HCT116 (cell line): ENCODE measurements around the gene CAST. TPM values are rescaled to one million over a fixed set of nuclear protein-coding genes. Genes with fewer than 3 reads are reported as not detected.

Experiments used
- ATAC-seq: fragments of 200-7000 bp; cut with Tn5 transposase; 2 replicates; pipeline ENCODE4 v1.9.1; 2020; ENCODE audit warnings: mild to moderate bottlenecking, moderate library complexity
- BruUV-seq: library from RNA; stranded (reverse); fragments of 400-500 nt; replicated peaks from 2 replicates; lab custom pipeline; 2021; lab: Mats Ljungman, UMichigan
- CTCF ChIA-PET: fragments of 300-600 bp; sonication (Branson Sonifier 250); formaldehyde crosslinking; loops from one replicate; lab custom pipeline; 2021; ENCODE audit warnings: antibody characterized with exemption; lab: Charles Lee
- POLR2A ChIA-PET: fragments of 300-600, 350-600 bp; sonication (Branson Sonifier 250); formaldehyde crosslinking; loops from one replicate; lab custom pipeline; 2021; ENCODE audit warnings: antibody characterized with exemption; lab: Charles Lee
- RAD21 ChIA-PET, 2 experiments: fragments of 300-600 bp; sonication (Branson Sonifier 250); formaldehyde crosslinking; loops; one replicate each; lab custom pipeline; 2023; ENCODE audit warnings: low total read pairs in 2 of 2; ENCODE audit not compliant: uncharacterized antibody in 2 of 2, unreplicated experiment in 2 of 2, low non-redundant PET in 1 of 2; lab: Charles Lee
- DNase-seq: peaks from one replicate; pipeline ENCODE4 v3.0.0-alpha.2; 2010; ENCODE audit warnings: low read depth, low spot score
- H2AFZ ChIP-seq: fragments of 200-600 bp; shearing (Covaris generic), sonication (generic); 2 replicates; pipeline ENCODE4 v1.6.1; 2017; ENCODE audit warnings: low read depth, mixed run types, mixed read lengths, antibody characterized with exemption, low read length; ENCODE audit not compliant: poor library complexity, severe bottlenecking
- H3K27ac ChIP-seq: 2 replicates; pipeline ENCODE4 v1.5.1; 2012; ENCODE audit warnings: low read depth, low read length
- H3K27me3 ChIP-seq: fragments of 200-600 bp; sonication (generic); 2 replicates; pipeline ENCODE4 v1.6.1; 2016; ENCODE audit warnings: mixed run types, low read length, mixed read lengths; ENCODE audit not compliant: insufficient read depth
- H3K36me3 ChIP-seq, 2 experiments: fragments of 200-500 bp in 1 of 2; fragments of 200-600 bp in 1 of 2; sonication (Bioruptor generic) in 1 of 2; sonication (generic) in 1 of 2; 2 replicates each; pipeline versions ENCODE4 v1.5.1 to v1.6.1; 2014 to 2016; ENCODE audit warnings: low read length in 2 of 2, inconsistent platforms in 1 of 2, mixed read lengths in 1 of 2, mixed run types in 1 of 2; ENCODE audit not compliant: insufficient read depth in 2 of 2, control insufficient read depth in 1 of 2
- H3K4me1 ChIP-seq, 2 experiments: fragments of 200-600 bp in 1 of 2; sonication (generic) in 1 of 2; 2 replicates each; pipeline versions ENCODE4 v1.5.1 to v1.6.1; 2012 to 2017; ENCODE audit warnings: low read length in 2 of 2, inconsistent platforms in 1 of 2, mild to moderate bottlenecking in 1 of 2, mixed read lengths in 1 of 2, mixed run types in 1 of 2, moderate library complexity in 1 of 2; ENCODE audit not compliant: insufficient read depth in 2 of 2, control insufficient read depth in 1 of 2
- H3K4me2 ChIP-seq: fragments of 200-600 bp; sonication (generic); 2 replicates; pipeline ENCODE4 v1.6.1; 2017; ENCODE audit warnings: mixed run types, low read length, mixed read lengths
- H3K4me3 ChIP-seq, 2 experiments: fragments of 200-600 bp in 1 of 2; sonication (generic) in 1 of 2; replicated peaks in 1 of 2; 2 replicates each; pipeline ENCODE4 v1.5.1; 2011 to 2016; ENCODE audit warnings: low read length in 2 of 2, control low read depth in 1 of 2, low read depth in 1 of 2, mild to moderate bottlenecking in 1 of 2, mixed read lengths in 1 of 2, mixed run types in 1 of 2
- H3K79me2 ChIP-seq: fragments of 200-600 bp; sonication (generic); 2 replicates; pipeline ENCODE4 v1.6.1; 2017; ENCODE audit warnings: mild to moderate bottlenecking, mixed run types, low read length, moderate library complexity, mixed read lengths; ENCODE audit not compliant: insufficient read depth
- H3K9ac ChIP-seq: fragments of 200-600 bp; sonication (generic); 2 replicates; pipeline ENCODE4 v1.6.1; 2016; ENCODE audit warnings: low read length, mixed read lengths
- H3K9me2 ChIP-seq: fragments of 200-600 bp; sonication (generic), shearing (Covaris generic); 2 replicates; pipeline ENCODE4 v1.6.1; 2017; ENCODE audit warnings: mixed run types, mild to moderate bottlenecking, moderate library complexity; ENCODE audit not compliant: insufficient read depth
- H3K9me3 ChIP-seq, 2 experiments: fragments of 200-500 bp in 1 of 2; fragments of 200-600 bp in 1 of 2; sonication (Bioruptor generic) in 1 of 2; sonication (generic) in 1 of 2; 2 replicates each; pipeline ENCODE4 v1.6.1; 2014 to 2017; ENCODE audit warnings: low read length in 2 of 2, mixed read lengths in 2 of 2, inconsistent platforms in 1 of 2, low read depth in 1 of 2, mild to moderate bottlenecking in 1 of 2, mixed run types in 1 of 2, moderate library complexity in 1 of 2; ENCODE audit not compliant: control insufficient read depth in 1 of 2, insufficient read depth in 1 of 2
- H4K20me1 ChIP-seq: fragments of 200-600 bp; sonication (generic), shearing (Covaris generic); 2 replicates; pipeline ENCODE4 v1.6.1; 2017; ENCODE audit warnings: mixed run types, mild to moderate bottlenecking, moderate library complexity; ENCODE audit not compliant: insufficient read depth
- CBX3 ChIP-seq: IDR thresholded peaks from 2 replicates; pipeline ENCODE4 v1.6.1; 2012; ENCODE audit warnings: low read depth
- EGR1 ChIP-seq: IDR thresholded peaks from 2 replicates; pipeline ENCODE4 v1.6.1; 2012; ENCODE audit warnings: low read depth
- ELF1 ChIP-seq: IDR thresholded peaks from 2 replicates; pipeline ENCODE4 v1.6.1; 2012; ENCODE audit warnings: low read depth, borderline replicate concordance
- EZH2 ChIP-seq: fragments of 200-600 bp; sonication (generic); IDR thresholded peaks from 2 replicates; pipeline ENCODE4 v1.6.1; 2017; ENCODE audit warnings: antibody characterized with exemption, mixed run types
- EZH2phosphoT487 ChIP-seq: fragments of 200-600 bp; IDR thresholded peaks from 2 replicates; pipeline ENCODE4 v1.6.1; 2018; ENCODE audit warnings: antibody characterized with exemption, borderline replicate concordance
- FOSL1 ChIP-seq: IDR thresholded peaks from 2 replicates; pipeline ENCODE4 v1.6.1; 2012; ENCODE audit warnings: low read depth
- JUND ChIP-seq: IDR thresholded peaks from 2 replicates; pipeline ENCODE4 v1.6.1; 2012
- POLR2A ChIP-seq: IDR thresholded peaks from 2 replicates; pipeline ENCODE4 v1.7.0; 2011; ENCODE audit warnings: borderline replicate concordance; ENCODE audit not compliant: insufficient read depth, insufficient read length; ENCODE audit errors: extremely low read depth
- SIN3A ChIP-seq: IDR thresholded peaks from 2 replicates; pipeline ENCODE4 v1.6.1; 2012; ENCODE audit warnings: low read depth
- SRF ChIP-seq: IDR thresholded peaks from 2 replicates; pipeline ENCODE4 v1.6.1; 2012; ENCODE audit warnings: low read depth
- YY1 ChIP-seq: IDR thresholded peaks from 2 replicates; pipeline ENCODE4 v1.6.1; 2011; ENCODE audit warnings: low read length, low read depth, moderate library complexity, mild to moderate bottlenecking; ENCODE audit not compliant: insufficient replicate concordance; ENCODE audit errors: extremely low read depth
- ZFX ChIP-seq: fragments of 450-650 bp; IDR thresholded peaks from 2 replicates; pipeline ENCODE4 v1.6.1; 2017
- ZNF274 ChIP-seq: fragments of 200-500 bp; sonication (Bioruptor generic); IDR thresholded peaks from 2 replicates; pipeline ENCODE4 v1.6.1; 2014; ENCODE audit warnings: mild to moderate bottlenecking, low read depth, low read length, inconsistent platforms
- intact Hi-C: fragments of 100-400 bp; cut with micrococcal nuclease; formaldehyde crosslinking; loops from 2 replicates; pipeline ENCODE4 v1.10.0; 2022
- total RNA-seq: library from RNA; stranded (reverse); gene quantifications from one replicate; pipeline ENCODE4 v1.2.1, GENCODE V29; 2021; ENCODE audit not compliant: unreplicated experiment
- TF ChIP-seq, protein P1 (sequence below): IDR thresholded peaks from 2 replicates; pipeline ENCODE4 v1.6.1; 2012
- TF ChIP-seq, protein P2 (sequence below), 3 experiments: fragments of 200-600 bp in 1 of 3; sonication (generic) in 1 of 3; IDR thresholded peaks in 2 of 3; conservative IDR thresholded peaks in 1 of 3; 2 replicates each; pipeline ENCODE4 v1.5.1; 2012 to 2017; ENCODE audit warnings: low read depth in 2 of 3, low read length in 2 of 3, antibody characterized with exemption in 1 of 3, borderline replicate concordance in 1 of 3, control low read depth in 1 of 3, mild to moderate bottlenecking in 1 of 3, mixed read lengths in 1 of 3, mixed run types in 1 of 3, moderate library complexity in 1 of 3; ENCODE audit not compliant: insufficient read depth in 1 of 3
- TF ChIP-seq, protein P3 (sequence below): IDR thresholded peaks from 2 replicates; pipeline ENCODE4 v1.6.1; 2012
- TF ChIP-seq, protein P4 (sequence below): IDR thresholded peaks from 2 replicates; pipeline ENCODE4 v1.6.1; 2012; ENCODE audit warnings: low read depth
- TF ChIP-seq, protein P5 (sequence below): IDR thresholded peaks from 2 replicates; pipeline ENCODE4 v1.6.1; 2011; ENCODE audit warnings: mild to moderate bottlenecking, low read length, moderate library complexity; ENCODE audit not compliant: insufficient replicate concordance; ENCODE audit errors: extremely low read depth

The CAST gene
- total RNA-seq, 1 experiment from 2014 or later, result 142 TPM

DNA sequence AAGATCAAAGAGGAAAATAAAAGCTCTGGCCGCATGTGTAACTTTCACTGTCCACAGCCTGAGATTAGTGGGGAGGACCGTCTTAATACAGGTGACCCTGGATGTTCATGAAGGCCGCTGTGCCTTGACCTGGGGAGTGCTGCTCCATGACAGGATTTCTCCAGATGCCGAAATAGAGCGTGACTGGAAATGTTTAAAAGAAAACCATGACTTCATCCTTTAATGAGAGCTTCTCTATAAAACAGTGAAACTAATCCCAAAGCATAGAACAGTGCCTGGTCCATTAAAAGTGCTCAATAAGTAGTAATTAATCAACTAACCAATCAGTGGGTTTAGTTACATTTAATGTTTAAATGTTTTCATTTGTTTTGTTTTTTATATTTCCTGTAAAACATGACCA, 82.8 kb downstream of the CAST start:
- Histone ChIP-seq H4K20me1 (no peaks in the 10 kb centered on the region), H3K36me3 (peaks cover 17 to 23% of the 10 kb centered on the region in 2 experiments), H3K27me3 (no peaks in the 10 kb centered on the region), H3K4me1 (peaks cover 0 to 6% of the 10 kb centered on the region in 2 experiments; a peak in 2 of 4 replicates), H3K4me2 (no peak overlapping the region), H3K4me3 (no peak overlapping the region), H3K9ac (no peak overlapping the region), H3K27ac (no peak overlapping the region), H3K9me2 (no peaks in the 10 kb centered on the region), H2AFZ (no peak overlapping the region), H3K79me2 (no peaks in the 10 kb centered on the region), H3K9me3 (no peaks in the 10 kb centered on the region)
- CTCF ChIA-PET, result no interaction called here
- POLR2A ChIA-PET, result no interaction called here
- no peak for ATAC-seq
- no TSS peak for BruUV-seq
- intact Hi-C loops, result no loop called here
- RAD21 ChIA-PET, result no interaction called here
- TF ChIP-seq, protein P1, sequence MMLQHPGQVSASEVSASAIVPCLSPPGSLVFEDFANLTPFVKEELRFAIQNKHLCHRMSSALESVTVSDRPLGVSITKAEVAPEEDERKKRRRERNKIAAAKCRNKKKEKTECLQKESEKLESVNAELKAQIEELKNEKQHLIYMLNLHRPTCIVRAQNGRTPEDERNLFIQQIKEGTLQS, result no peak
- no peak for TF ChIP-seq SIN3A
- TF ChIP-seq ZFX, result no peak
- no peak for TF ChIP-seq YY1
- TF ChIP-seq, protein P2, sequence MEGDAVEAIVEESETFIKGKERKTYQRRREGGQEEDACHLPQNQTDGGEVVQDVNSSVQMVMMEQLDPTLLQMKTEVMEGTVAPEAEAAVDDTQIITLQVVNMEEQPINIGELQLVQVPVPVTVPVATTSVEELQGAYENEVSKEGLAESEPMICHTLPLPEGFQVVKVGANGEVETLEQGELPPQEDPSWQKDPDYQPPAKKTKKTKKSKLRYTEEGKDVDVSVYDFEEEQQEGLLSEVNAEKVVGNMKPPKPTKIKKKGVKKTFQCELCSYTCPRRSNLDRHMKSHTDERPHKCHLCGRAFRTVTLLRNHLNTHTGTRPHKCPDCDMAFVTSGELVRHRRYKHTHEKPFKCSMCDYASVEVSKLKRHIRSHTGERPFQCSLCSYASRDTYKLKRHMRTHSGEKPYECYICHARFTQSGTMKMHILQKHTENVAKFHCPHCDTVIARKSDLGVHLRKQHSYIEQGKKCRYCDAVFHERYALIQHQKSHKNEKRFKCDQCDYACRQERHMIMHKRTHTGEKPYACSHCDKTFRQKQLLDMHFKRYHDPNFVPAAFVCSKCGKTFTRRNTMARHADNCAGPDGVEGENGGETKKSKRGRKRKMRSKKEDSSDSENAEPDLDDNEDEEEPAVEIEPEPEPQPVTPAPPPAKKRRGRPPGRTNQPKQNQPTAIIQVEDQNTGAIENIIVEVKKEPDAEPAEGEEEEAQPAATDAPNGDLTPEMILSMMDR (IDR thresholded peaks at IDR 0.05 in 2 of 3, conservative IDR thresholded peaks at IDR 0.05 in 1 of 3; ENCODE audit: borderline replicate concordance in 1 of 3, insufficient read depth in 1 of 3, low read depth in 2 of 3, low read length in 2 of 3), result no peak
- no peak for TF ChIP-seq POLR2A
- TF ChIP-seq ELF1, result no peak
- no peak for TF ChIP-seq JUND
- no peak for TF ChIP-seq SRF
- no peak for TF ChIP-seq EZH2phosphoT487
- TF ChIP-seq EZH2, result no peak
- TF ChIP-seq, protein P3, sequence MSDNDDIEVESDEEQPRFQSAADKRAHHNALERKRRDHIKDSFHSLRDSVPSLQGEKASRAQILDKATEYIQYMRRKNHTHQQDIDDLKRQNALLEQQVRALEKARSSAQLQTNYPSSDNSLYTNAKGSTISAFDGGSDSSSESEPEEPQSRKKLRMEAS, result no peak
- TF ChIP-seq ZNF274, result no peak
- TF ChIP-seq, protein P4, sequence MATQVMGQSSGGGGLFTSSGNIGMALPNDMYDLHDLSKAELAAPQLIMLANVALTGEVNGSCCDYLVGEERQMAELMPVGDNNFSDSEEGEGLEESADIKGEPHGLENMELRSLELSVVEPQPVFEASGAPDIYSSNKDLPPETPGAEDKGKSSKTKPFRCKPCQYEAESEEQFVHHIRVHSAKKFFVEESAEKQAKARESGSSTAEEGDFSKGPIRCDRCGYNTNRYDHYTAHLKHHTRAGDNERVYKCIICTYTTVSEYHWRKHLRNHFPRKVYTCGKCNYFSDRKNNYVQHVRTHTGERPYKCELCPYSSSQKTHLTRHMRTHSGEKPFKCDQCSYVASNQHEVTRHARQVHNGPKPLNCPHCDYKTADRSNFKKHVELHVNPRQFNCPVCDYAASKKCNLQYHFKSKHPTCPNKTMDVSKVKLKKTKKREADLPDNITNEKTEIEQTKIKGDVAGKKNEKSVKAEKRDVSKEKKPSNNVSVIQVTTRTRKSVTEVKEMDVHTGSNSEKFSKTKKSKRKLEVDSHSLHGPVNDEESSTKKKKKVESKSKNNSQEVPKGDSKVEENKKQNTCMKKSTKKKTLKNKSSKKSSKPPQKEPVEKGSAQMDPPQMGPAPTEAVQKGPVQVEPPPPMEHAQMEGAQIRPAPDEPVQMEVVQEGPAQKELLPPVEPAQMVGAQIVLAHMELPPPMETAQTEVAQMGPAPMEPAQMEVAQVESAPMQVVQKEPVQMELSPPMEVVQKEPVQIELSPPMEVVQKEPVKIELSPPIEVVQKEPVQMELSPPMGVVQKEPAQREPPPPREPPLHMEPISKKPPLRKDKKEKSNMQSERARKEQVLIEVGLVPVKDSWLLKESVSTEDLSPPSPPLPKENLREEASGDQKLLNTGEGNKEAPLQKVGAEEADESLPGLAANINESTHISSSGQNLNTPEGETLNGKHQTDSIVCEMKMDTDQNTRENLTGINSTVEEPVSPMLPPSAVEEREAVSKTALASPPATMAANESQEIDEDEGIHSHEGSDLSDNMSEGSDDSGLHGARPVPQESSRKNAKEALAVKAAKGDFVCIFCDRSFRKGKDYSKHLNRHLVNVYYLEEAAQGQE, result no peak
- TF ChIP-seq FOSL1, result no peak
- TF ChIP-seq EGR1, result no peak
- TF ChIP-seq, protein P5, sequence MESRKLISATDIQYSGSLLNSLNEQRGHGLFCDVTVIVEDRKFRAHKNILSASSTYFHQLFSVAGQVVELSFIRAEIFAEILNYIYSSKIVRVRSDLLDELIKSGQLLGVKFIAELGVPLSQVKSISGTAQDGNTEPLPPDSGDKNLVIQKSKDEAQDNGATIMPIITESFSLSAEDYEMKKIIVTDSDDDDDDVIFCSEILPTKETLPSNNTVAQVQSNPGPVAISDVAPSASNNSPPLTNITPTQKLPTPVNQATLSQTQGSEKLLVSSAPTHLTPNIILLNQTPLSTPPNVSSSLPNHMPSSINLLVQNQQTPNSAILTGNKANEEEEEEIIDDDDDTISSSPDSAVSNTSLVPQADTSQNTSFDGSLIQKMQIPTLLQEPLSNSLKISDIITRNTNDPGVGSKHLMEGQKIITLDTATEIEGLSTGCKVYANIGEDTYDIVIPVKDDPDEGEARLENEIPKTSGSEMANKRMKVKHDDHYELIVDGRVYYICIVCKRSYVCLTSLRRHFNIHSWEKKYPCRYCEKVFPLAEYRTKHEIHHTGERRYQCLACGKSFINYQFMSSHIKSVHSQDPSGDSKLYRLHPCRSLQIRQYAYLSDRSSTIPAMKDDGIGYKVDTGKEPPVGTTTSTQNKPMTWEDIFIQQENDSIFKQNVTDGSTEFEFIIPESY, result no peak
- TF ChIP-seq CBX3, result no peak
- DNase-seq, result no peak
